Measurements from ENCODE around the gene MACROH2A2. TPM values are rescaled to one million over a fixed set of nuclear protein-coding genes. Genes with fewer than 3 reads are reported as not detected.
A peak's percentile ranks its signal among the peaks of the same experiment; 100 is the strongest.

Gene MACROH2A2
- total RNA-seq, 2 donors from 2014 or later: 177 to 187 TPM

- Mint-ChIP-seq H3K27me3 (ENCODE audit: insufficient read depth) (no peaks in the 10 kb centered on the region), H3K9me3 (no peaks in the 10 kb centered on the region), H3K4me1 (peaks cover 14% of the 10 kb centered on the region), H3K27ac (no peak overlapping the region), H3K36me3 (ENCODE audit: low read depth) (peaks cover 18% of the 10 kb centered on the region), H3K4me3 (peak overlapping the region; percentile 65)
- no peak overlapping the region for H3K27ac ChIP-seq (ENCODE audit: low read depth, low read length)
- no peak overlapping the region for H3K9ac ChIP-seq (ENCODE audit: extremely low read depth, low read length, poor library complexity, severe bottlenecking)
- TF ChIP-seq, protein P1, sequence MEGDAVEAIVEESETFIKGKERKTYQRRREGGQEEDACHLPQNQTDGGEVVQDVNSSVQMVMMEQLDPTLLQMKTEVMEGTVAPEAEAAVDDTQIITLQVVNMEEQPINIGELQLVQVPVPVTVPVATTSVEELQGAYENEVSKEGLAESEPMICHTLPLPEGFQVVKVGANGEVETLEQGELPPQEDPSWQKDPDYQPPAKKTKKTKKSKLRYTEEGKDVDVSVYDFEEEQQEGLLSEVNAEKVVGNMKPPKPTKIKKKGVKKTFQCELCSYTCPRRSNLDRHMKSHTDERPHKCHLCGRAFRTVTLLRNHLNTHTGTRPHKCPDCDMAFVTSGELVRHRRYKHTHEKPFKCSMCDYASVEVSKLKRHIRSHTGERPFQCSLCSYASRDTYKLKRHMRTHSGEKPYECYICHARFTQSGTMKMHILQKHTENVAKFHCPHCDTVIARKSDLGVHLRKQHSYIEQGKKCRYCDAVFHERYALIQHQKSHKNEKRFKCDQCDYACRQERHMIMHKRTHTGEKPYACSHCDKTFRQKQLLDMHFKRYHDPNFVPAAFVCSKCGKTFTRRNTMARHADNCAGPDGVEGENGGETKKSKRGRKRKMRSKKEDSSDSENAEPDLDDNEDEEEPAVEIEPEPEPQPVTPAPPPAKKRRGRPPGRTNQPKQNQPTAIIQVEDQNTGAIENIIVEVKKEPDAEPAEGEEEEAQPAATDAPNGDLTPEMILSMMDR (conservative IDR thresholded peaks at IDR 0.05): no peak
- DNase-seq: peak; percentile 59
- peaks cover 8% of the 10 kb centered on the region for H3K27me3 ChIP-seq (ENCODE audit: control insufficient read depth, insufficient read depth, low read length, poor library complexity, severe bottlenecking)
- no peaks in the 10 kb centered on the region for H3K9me3 ChIP-seq (ENCODE audit: control insufficient read depth, low read length)
- H3K36me3 ChIP-seq (ENCODE audit: control insufficient read depth, insufficient read depth, low read length): peaks cover 17% of the 10 kb centered on the region
- no peaks in the 10 kb centered on the region for H3K4me1 ChIP-seq (ENCODE audit: control insufficient read depth, insufficient read depth, low read length)
- peak overlapping the region; percentile 71 for H3K4me3 ChIP-seq (ENCODE audit: low read length)
- WGBS, 2 experiments (ENCODE audit: insufficient coverage in 1 of 2, insufficient read length in 1 of 2): 37 to 40% methylated on average over 9 to 28 of the region's 28 CpGs
Observed at GRCh38 chr10:70145166-70145665, 92.6 kb downstream of the MACROH2A2 start.

- Mint-ChIP-seq H3K27me3 (ENCODE audit: insufficient read depth) (no peaks in the 10 kb centered on the region), H3K9me3 (no peaks in the 10 kb centered on the region), H3K4me3 (peak overlapping the region; percentile 65), H3K36me3 (ENCODE audit: low read depth) (peaks cover 21% of the 10 kb centered on the region), H3K27ac (peak overlapping the region; percentile 92), H3K4me1 (peaks cover 14% of the 10 kb centered on the region)
- peak overlapping the region; percentile 93 for H3K27ac ChIP-seq (ENCODE audit: low read depth, low read length)
- H3K4me1 ChIP-seq (ENCODE audit: control insufficient read depth, insufficient read depth, low read length): no peaks in the 10 kb centered on the region
- no peaks in the 10 kb centered on the region for H3K9me3 ChIP-seq (ENCODE audit: control insufficient read depth, low read length)
- 1 to 3% methylated on average over 26 to 98 of the region's 98 CpGs for WGBS, 2 experiments (ENCODE audit: insufficient coverage in 1 of 2, insufficient read length in 1 of 2)
- peak overlapping the region; percentile 73 for H3K9ac ChIP-seq (ENCODE audit: extremely low read depth, low read length, poor library complexity, severe bottlenecking)
- TF ChIP-seq, protein P1 (conservative IDR thresholded peaks at IDR 0.05): peak; percentile 77
- DNase-seq: peak; percentile 87
- peaks cover 23% of the 10 kb centered on the region for H3K36me3 ChIP-seq (ENCODE audit: control insufficient read depth, insufficient read depth, low read length)
- H3K4me3 ChIP-seq (ENCODE audit: low read length): peak overlapping the region; percentile 71
- peaks cover 8% of the 10 kb centered on the region for H3K27me3 ChIP-seq (ENCODE audit: control insufficient read depth, insufficient read depth, low read length, poor library complexity, severe bottlenecking)
Observed at GRCh38 chr10:70145666-70146488, 93.2 kb downstream of the MACROH2A2 start.

- TF ChIP-seq, protein P1 (conservative IDR thresholded peaks at IDR 0.05): peak; percentile 65
- H3K36me3 Mint-ChIP-seq (ENCODE audit: low read depth): peaks cover 26% of the 10 kb centered on the region
- Histone ChIP-seq H3K27ac (ENCODE audit: low read depth, low read length) (peak within 1 kb of the TSS; percentile 93), H3K9me3 (ENCODE audit: control insufficient read depth, low read length) (no peaks in the 10 kb centered on the region), H3K4me1 (ENCODE audit: control insufficient read depth, insufficient read depth, low read length) (no peaks in the 10 kb centered on the region), H3K4me3 (ENCODE audit: low read length) (peak within 1 kb of the TSS; percentile 71), H3K9ac (ENCODE audit: extremely low read depth, low read length, poor library complexity, severe bottlenecking) (peak within 1 kb of the TSS; percentile 73), H3K27me3 (ENCODE audit: control insufficient read depth, insufficient read depth, low read length, poor library complexity, severe bottlenecking) (peaks cover 8% of the 10 kb centered on the region), H3K36me3 (ENCODE audit: control insufficient read depth, insufficient read depth, low read length) (peaks cover 30% of the 10 kb centered on the region)
- H3K27me3 Mint-ChIP-seq (ENCODE audit: insufficient read depth): no peaks in the 10 kb centered on the region
- H3K4me1 Mint-ChIP-seq: peaks cover 14% of the 10 kb centered on the region
- peak; percentile 99 for DNase-seq
- H3K27ac Mint-ChIP-seq: peak within 1 kb of the TSS; percentile 97
- H3K9me3 Mint-ChIP-seq: no peaks in the 10 kb centered on the region
- WGBS, 2 experiments (ENCODE audit: insufficient coverage in 1 of 2, insufficient read length in 1 of 2): 2 to 3% methylated on average over 31 to 39 of the region's 39 CpGs
- H3K4me3 Mint-ChIP-seq: peak within 1 kb of the TSS; percentile 65
Observed at GRCh38 chr10:70146489-70147258, 94.0 kb downstream of the MACROH2A2 start, which contains the start of gene TYSND1. TYSND1 (minus strand) TSS chr10:70146700; CDS start chr10:70146586, 114 bp downstream.

All from endodermal cell (in vitro differentiated cells).